GM12801 (cell line): Measurements from ENCODE around the gene NDRG3.

Experiments
- TF ChIP-seq, protein P1 (sequence below): IDR thresholded peaks from one replicate; pipeline ENCODE4 v1.5.1; 2011; ENCODE audit warnings: control low read depth; ENCODE audit not compliant: insufficient read length; ENCODE audit errors: extremely low read depth

NDRG3 gene

DNA sequence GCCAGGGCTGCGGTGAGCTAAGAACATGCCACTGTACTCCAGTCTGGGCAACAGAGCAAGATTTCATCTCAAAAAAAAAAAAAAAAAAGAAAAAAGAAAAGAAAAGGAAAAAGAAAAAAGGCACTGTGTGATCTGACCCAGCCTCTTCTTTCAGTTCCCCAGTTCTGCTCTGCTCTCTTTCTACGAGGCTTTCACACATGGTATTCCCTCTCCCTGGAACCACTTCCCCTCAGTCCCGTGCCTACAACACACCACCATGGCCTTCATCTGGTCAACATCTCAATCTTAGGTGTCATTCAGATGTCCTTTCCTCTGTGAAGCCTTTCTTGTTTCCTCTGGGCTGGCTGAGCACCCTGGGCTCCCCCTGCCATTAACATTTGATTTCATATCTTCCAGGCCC, 29.9 kb upstream of the NDRG3 start:
- TF ChIP-seq, protein P1, sequence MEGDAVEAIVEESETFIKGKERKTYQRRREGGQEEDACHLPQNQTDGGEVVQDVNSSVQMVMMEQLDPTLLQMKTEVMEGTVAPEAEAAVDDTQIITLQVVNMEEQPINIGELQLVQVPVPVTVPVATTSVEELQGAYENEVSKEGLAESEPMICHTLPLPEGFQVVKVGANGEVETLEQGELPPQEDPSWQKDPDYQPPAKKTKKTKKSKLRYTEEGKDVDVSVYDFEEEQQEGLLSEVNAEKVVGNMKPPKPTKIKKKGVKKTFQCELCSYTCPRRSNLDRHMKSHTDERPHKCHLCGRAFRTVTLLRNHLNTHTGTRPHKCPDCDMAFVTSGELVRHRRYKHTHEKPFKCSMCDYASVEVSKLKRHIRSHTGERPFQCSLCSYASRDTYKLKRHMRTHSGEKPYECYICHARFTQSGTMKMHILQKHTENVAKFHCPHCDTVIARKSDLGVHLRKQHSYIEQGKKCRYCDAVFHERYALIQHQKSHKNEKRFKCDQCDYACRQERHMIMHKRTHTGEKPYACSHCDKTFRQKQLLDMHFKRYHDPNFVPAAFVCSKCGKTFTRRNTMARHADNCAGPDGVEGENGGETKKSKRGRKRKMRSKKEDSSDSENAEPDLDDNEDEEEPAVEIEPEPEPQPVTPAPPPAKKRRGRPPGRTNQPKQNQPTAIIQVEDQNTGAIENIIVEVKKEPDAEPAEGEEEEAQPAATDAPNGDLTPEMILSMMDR = no peak

GRCh38 chr20:36775196-36775595, 29.3 kb upstream of the NDRG3 start:
- TF ChIP-seq, protein P1 = no peak

- TF ChIP-seq, protein P1 = no peak
These were observed 27.9 kb upstream of the NDRG3 start, which contains the start of gene DSN1 for GRCh38 chr20:36773597-36774390. DSN1 (minus strand) TSS chr20:36773763; CDS start chr20:36771458, 2,305 bp downstream.

GRCh38 chr20:36773107-36773596, 27.3 kb upstream of the NDRG3 start:
- TF ChIP-seq, protein P1 = no peak

DNA sequence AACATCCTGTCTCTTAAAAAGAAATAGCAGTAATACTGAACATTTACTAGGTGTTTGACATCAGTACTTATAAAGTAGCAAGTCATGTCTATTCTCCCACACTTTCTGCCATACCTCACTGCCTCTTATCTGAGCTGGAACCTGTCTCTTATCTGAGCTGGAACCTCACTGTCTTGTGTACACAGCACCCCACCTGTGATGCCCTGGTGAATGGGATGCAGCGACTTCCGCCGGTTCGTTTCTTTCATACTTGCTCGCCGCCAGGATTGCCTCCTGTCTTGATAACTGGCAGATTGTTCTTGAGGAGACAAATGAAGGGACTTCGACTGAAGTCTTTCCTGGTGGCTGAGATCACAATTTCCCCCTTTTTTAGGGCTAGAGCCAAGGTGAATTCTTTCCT, 24.8 kb upstream of the NDRG3 start:
- TF ChIP-seq, protein P1 = no peak

DNA sequence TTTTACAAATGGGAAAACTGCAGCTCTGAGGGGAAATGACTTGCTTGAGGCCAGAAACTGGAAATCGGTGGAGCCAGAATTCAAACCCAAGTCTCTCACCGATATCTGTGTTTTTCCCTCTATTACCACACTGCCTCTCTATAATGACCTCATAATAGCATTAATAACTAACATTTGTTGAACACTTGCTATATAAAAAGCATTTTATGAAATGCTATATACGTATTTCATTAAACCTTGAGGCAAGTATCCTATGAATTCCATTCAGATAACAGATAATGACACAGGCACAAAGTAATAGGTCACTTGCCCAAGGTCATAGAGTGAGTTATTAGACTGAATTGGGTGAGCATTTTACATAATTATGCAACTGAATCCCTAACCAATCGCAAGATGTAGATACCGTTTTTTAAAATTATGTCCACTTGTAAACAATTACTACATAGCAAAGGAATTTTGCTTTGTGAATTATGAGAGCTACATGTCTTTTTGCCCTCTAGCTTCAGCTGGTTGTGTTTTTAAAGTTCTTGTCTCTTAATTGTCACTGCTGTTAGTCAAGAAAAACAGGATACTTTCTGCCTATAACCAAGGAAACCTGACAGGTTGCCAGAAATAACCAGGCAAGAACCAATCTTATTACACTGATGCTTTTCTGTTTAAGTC, 23.0 kb upstream of the NDRG3 start:
- TF ChIP-seq, protein P1 = no peak

- TF ChIP-seq, protein P1 = no peak
These were observed 15.2 kb upstream of the NDRG3 start for GRCh38 chr20:36761125-36761524.
